Raji (cell line): ENCODE measurements around the gene TNFRSF8.

ENCODE experiments used
- POLR2A ChIP-seq: IDR thresholded peaks from 2 replicates; pipeline ENCODE4 v1.6.1; 2011; ENCODE audit warnings: low read depth, low read length, control low read depth; ENCODE audit not compliant: insufficient read depth

The TNFRSF8 gene

DNA sequence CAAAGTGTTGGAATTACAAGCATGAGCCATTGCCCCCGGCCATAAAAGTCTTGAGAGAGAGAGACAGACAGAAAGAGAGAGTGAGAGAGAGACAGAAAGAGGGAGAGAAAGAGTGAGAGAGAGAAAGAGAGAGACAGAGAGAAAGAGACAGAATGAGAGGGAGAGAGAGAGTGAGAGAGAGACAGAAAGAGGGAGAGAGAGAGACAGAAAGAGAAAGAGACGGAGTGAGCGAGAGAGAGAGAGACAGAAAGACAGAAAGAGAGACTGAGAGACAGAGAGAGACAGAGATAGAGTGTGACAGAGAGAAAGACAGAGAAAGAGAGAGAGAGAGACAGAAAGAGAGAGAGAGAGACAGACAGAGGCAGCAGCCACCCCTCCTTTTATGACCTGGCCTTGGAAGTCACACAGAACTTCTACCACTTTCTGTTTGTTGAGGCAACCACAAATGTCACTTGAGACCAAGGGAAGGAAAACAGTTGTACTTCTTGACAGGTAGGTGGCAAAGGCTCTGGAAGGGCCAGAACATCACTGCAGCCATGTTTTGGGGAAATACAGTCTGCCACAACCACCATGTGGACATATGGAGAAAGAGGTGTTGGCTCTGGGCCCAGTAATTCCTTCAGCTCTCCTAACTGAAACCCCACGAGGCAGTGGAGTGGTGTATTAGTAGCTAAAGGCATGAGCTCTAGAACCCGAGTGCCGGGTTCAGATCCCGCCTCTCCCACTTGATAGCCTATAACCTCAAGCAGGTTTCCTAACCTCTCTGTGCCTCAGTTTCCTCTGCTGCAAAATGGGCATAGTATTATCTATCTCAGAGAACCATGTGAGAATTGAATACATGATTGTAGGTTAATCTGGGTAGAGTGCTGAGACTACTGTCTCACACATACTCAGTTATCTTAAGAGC lies 50.6 kb downstream of the TNFRSF8 start:
- TF ChIP-seq POLR2A: no peak

DNA sequence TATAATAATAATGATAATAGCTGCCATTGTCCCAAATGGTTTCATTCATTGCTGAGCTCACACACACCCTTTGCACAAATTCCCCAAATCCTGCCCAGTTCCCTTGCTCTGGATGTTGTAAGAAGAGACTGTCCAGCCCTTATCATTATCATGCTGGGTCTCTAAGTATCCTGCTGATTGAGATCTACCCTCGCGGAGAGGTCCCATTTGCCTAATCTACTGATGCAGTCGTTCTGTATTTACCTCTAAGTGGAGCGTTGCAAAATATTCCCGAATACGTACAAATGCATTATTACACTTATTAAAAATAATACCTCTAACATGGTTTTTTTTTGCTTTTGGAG lies 51.2 kb downstream of the TNFRSF8 start:
- TF ChIP-seq POLR2A: no peak

DNA sequence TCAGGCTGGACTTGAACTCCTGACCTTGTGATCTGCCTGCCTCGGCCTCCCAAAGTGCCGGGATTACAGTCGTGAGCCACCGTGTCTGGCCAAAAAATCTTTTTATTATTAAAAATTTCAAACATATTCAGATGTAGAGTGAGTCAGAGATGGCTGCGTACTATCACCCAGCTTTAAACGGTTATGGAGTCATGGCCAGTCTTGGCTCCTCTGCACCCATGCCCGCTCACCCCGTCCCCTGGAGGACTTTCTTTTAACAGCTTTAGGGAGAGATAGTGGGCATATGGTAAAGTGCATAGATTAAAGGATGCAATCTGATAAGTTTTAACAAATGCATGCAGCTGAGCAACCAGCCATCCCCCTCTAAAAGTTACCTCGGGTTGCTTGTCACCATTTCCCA lies 51.8 kb downstream of the TNFRSF8 start:
- TF ChIP-seq POLR2A: no peak

DNA sequence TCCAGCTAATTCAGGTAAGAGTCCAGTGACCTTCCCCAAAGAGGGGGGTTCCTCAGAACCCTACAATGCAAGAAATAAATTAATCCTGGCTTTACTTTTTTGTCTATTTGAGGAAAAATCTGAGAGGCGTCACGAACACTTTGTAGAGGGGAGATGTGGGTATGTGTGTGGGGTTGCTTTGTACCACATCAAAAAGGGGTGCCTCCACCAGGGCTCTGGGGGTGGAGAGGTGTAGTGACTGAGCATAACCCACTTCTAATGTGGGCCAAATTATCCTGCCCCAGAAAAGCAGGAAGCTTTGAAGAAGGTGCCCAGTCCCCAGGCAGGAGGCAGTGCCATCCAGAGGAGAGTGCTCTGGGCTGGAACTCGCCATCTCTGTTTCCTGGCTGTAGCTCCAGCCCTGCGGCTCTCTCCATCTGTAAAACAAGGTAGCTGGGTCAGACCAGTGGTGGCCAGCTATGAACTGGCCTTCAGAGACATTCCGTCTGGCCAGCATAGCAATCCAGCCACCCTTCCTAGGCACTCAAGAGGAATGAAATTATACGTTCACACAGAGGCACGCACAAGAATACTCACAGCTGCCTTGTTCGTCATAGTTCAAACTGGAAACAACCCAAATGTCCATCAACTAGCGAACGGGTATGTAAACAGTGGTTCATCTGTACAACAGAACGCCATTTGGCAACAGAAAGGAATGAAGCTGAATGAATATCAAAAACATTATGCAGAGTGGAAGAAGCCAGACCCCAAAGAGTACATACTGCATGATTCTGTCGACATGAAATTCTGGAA lies 58.3 kb downstream of the TNFRSF8 start:
- TF ChIP-seq POLR2A: no peak

DNA sequence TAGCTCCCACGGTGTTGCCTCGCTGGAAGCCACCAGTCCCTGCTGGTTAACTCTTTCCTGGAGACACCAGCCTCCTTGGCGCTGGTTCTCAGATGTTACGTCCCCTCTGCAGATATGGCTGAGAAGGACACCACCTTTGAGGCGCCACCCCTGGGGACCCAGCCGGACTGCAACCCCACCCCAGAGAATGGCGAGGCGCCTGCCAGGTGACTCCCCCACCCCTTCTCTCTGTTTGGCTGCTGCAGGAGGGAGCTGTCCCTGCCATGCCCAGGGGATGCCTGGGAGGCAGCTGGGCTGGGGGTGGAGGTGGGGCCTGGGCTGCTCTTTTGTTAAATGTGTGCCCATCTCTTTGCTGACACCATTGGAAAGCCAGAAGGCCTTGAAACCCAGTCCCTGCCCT lies 60.1 kb downstream of the TNFRSF8 start:
- no peak for TF ChIP-seq POLR2A

DNA sequence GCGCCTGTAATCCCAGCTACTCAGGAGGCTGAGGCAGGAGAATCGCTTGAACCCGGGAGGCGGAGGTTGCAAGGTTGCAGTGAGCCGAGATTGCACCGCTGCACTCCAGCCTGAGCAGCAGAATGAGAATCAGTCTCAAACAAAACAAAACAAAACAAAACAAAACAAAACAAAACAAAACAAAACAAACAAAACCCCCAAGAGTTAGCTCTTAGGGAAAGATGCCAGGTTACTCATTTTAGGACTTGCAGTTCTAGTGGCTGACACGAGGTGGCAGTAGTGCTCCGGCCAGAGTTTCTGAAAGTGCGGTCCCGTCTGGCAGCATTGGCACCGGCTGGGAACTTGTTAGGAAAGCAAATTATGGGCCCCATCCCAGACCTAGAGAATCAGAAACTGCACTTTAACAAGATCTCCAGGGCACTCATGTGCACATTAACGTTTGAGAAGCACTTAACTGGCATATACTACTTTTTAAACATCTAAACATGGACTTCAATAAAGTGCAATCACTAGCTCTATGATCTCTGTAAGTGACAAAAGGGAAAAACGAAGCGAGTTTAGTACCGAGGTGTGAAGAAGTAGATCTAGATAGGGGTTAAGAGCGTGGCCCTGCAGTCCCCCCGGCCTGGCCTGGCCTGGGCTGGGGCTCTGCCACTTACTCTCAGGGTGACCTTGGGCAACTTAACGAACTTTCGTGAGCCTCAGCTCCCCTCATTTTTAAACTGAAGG lies 61.8 kb downstream of the TNFRSF8 start:
- no peak for TF ChIP-seq POLR2A

DNA sequence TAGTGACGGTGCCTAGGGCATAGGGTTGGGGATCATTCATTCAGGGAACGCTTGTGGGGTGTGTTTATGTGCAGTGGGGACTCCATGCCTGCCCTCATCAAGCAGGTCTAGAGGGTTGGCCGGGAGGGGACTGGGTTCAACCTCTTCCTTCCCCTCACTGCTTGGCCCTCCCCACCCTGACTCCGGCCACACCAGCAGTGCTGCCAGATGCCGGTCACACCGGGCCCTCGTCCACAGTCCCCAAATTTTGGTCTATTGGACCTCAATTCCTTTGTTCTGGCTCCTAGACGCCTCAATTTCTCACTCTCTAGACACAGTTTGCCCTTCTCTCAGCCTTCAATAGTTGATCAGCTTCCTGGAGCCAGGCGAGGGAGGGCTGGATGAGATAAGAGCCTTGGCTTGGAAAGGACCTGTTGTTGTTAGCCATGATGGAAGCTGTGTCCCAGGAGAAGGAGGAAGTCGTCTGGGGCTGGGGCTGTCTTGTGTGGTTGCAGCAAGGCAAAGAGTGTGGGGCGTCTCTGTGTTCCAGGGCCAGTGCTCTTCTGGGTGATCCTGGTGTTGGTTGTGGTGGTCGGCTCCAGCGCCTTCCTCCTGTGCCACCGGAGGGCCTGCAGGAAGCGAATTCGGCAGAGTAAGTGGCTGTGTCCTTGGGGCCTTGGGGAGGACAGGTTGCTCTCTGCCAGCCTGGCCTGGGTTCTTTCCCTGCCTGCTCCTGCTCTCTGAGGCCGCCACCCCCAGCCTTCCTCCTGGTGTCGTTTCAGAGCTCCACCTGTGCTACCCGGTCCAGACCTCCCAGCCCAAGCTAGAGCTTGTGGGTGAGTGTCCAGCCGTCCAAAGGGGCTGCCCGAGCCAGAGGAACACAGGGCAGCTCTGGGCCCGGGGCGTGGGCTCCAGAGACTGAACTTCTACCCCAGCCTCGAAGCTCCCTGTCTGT lies 62.6 kb downstream of the TNFRSF8 start:
- TF ChIP-seq POLR2A: no peak

DNA sequence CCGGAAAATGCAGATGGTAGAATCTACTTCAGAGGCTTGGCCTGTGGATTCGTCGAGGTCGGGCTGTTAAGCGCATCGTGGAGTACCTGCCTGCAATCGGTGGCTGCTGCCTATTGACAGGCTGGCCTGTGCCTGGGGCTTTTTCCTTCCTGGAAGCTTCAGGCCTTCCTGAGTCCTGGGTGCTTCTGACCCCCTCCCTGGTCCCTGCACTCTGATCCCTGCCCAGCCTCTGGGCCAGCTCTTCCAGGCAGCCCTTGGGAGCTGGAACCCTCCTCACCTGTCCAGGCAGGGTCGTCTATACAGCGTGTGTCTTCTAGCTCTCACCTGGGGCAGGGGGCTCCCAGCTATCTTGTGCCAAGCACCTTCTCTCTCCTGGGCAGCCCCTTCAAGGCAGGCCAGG lies 63.7 kb downstream of the TNFRSF8 start:
- no peak for TF ChIP-seq POLR2A

DNA sequence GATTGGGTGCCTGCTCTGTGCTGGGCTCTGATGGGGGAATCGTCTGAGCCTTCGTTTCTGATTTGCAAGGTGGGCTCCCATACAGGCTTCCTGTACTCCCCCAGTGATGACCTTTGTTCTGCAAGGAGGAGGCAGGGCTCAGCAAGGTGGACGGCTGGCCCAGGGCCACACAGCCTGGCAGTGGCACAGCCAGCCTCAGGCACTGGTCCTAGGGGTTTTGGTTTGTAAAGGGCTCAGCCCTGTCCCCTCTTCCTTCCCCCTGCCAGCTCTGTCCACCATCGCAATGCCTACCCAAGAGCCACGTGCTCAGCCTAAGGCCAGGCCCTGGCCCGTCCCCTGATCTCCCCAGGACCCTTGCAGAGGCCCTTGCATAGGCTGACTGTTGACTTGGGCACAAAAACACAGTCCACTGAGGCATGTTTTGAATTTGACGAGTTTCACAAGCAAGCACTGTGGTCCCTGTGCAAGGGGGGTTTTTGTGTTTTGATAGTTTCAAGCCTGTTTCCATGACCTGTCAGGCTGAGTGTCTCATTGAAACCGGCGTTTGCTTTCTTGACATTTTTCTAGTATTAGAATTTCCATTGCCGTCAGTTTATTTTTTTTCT lies 64.2 kb downstream of the TNFRSF8 start:
- no peak for TF ChIP-seq POLR2A

DNA sequence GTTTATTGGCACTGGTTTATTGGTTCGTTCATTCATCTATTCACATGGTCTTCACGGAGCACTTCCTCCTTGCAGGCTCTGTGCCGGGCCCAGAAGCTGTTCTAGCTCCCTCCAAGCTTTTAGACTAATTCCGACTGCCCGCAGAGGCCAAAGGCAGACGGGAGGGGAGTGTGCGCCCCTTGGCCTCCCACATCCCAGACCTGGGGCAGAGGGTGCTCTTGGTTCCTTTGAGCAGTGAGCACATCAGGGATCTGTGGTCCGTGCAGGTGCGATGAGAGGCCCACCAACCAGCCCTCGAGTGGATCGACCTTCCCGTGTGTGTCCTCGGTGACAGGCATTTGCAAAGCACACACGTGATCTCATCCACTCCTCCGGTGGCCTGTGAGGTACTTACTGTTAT lies 65.0 kb downstream of the TNFRSF8 start:
- TF ChIP-seq POLR2A: no peak

DNA sequence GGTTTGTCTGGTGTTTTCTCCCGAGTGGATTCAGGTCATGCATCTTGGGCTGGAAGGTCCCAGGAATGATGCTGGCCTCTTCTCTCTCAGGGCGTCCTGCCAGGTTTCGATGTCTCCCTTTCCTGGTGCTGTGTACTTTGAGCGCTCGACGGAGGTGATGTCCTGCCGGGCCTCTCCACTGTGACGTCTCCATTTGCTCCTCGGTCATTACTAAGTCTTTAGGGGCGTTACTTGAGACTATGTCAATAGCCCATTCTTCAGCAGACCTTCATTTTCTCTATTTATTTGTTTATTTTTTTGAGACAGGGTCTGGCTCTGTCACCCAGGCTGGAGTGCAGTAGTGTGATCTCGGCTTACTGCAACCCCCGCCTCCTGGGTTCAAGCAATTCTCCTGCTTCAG lies 66.5 kb downstream of the TNFRSF8 start:
- no peak for TF ChIP-seq POLR2A

DNA sequence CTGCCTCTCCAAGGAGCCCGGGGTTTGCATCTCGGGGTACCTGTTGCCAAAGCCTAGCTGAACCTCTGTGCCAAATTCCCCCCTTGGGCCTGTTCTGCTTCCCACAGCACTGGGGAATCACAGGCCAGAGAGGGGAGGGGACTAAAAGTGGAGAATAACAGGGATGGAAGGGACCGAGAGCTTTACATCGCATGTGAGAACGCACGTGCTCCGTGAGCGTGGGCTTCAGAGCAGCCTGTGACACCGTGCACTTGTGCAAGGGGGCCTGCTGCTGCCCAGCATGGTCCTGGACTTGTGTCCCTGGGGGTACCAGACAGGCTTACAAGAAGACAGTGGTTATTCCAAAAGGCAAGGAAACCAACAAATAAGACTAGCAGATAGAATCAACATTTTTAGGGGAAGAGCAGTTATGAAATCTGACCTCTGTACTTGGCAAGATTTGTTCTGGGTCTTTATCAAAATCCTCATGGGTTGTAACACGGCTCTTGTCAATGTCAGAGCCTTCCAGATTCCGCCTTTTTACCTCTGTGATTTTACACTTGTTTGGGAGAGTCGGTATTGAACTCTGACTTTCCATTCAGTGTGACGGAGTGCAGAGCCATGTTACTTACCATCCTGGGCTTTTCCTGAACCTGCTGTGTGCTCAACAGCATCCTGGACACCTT lies 67.5 kb downstream of the TNFRSF8 start:
- no peak for TF ChIP-seq POLR2A

DNA sequence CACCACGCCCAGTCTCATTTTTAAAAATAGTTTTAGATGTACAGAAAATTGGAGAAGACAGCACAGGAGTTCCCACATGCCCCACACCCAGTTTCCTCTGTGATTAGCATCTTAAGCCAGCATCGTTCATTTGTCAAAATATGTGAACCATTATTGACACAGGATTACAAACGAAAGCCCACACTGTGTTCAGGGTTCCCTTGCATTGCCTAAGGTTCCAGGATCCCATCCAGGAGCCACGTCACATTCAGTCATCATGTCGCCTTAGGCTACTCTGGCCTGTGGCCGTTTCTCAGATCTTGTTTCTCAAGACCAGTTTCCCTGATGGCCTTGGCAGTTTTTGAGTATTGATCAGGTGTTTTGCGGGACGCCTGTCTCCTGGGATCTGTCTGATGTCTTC lies 69.0 kb downstream of the TNFRSF8 start:
- TF ChIP-seq POLR2A: no peak

DNA sequence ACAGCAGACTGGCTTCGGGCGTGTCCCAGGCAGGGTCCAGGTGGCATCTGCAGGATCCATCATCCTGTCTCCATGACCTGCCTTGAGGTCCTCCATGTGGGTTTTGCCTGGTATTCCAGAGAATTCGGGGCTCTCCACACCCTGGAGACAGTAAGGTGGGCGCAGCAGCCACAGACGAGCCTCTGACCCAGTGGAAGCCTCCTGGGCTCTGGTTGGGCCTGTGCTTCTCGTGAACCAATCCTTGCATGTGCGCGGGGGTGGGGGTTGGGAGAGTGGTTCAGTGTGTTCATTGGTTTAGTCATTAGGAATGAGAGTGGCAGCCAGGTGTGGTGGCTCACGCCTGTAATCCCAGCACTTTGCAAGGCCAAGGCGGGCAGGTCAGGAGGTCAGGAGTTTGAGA lies 71.6 kb downstream of the TNFRSF8 start:
- TF ChIP-seq POLR2A: no peak
